ENCODE data around the gene IRS2. TPM values are rescaled to one million over a fixed set of nuclear protein-coding genes. Genes with fewer than 3 reads are reported as not detected.

The IRS2 gene
- total RNA-seq, 1 donor from 2014 or later, result 20.1 TPM

- Mint-ChIP-seq H3K9me3 (ENCODE audit: unreplicated experiment) (peaks cover 18% of the 10 kb centered on the region), H3K4me3 (ENCODE audit: unreplicated experiment) (no peak overlapping the region), H3K27ac (ENCODE audit: unreplicated experiment) (no peak overlapping the region), H3K27me3 (ENCODE audit: low read depth, unreplicated experiment) (peaks cover 5% of the 10 kb centered on the region), H3K36me3 (ENCODE audit: low read depth, unreplicated experiment) (no peaks in the 10 kb centered on the region), H3K4me1 (ENCODE audit: low read depth, unreplicated experiment) (no peaks in the 10 kb centered on the region)
- no peaks in the 10 kb centered on the region for H3K27me3 ChIP-seq (ENCODE audit: insufficient read depth, low read length)
- H3K27ac ChIP-seq (ENCODE audit: low read depth, low read length), result no peak overlapping the region
- H3K9me3 ChIP-seq (ENCODE audit: insufficient read depth, low read depth, low read length), result no peaks in the 10 kb centered on the region
- no peak for FAIRE-seq
- H4K20me1 ChIP-seq (ENCODE audit: insufficient read depth, low read length), result no peaks in the 10 kb centered on the region
- no peak overlapping the region for H3K9ac ChIP-seq (ENCODE audit: low read length)
- no peaks in the 10 kb centered on the region for H3K4me1 ChIP-seq (ENCODE audit: insufficient read depth, low read length)
- TF ChIP-seq, protein P1, sequence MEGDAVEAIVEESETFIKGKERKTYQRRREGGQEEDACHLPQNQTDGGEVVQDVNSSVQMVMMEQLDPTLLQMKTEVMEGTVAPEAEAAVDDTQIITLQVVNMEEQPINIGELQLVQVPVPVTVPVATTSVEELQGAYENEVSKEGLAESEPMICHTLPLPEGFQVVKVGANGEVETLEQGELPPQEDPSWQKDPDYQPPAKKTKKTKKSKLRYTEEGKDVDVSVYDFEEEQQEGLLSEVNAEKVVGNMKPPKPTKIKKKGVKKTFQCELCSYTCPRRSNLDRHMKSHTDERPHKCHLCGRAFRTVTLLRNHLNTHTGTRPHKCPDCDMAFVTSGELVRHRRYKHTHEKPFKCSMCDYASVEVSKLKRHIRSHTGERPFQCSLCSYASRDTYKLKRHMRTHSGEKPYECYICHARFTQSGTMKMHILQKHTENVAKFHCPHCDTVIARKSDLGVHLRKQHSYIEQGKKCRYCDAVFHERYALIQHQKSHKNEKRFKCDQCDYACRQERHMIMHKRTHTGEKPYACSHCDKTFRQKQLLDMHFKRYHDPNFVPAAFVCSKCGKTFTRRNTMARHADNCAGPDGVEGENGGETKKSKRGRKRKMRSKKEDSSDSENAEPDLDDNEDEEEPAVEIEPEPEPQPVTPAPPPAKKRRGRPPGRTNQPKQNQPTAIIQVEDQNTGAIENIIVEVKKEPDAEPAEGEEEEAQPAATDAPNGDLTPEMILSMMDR (IDR thresholded peaks at IDR 0.05; ENCODE audit: insufficient read depth, low read depth, low read length), result no peak
- no peak for TF ChIP-seq EZH2 (IDR thresholded peaks at IDR 0.05; ENCODE audit: insufficient read depth, low read length)
- no peak for DNase-seq (ENCODE audit: low read depth)
- no peak overlapping the region for H2AFZ ChIP-seq (ENCODE audit: low read depth, low read length)
- no peak overlapping the region for H3K4me3 ChIP-seq (ENCODE audit: insufficient read depth, low read depth, low read length)
- no peaks in the 10 kb centered on the region for H3K36me3 ChIP-seq (ENCODE audit: insufficient read depth, low read length)
- H3K4me2 ChIP-seq (ENCODE audit: low read length), result no peak overlapping the region
- H3K79me2 ChIP-seq (ENCODE audit: insufficient read depth, low read length), result no peaks in the 10 kb centered on the region
These were observed 64.3 kb downstream of the IRS2 start for GRCh38 chr13:109722068-109722467.

GRCh38 chr13:109720758-109721184 is 65.6 kb downstream of the IRS2 start:
- no peak for DNase-seq (ENCODE audit: low read depth)
- no peak for FAIRE-seq
- H3K4me3 Mint-ChIP-seq (ENCODE audit: unreplicated experiment), result no peak overlapping the region
- Histone ChIP-seq H4K20me1 (ENCODE audit: insufficient read depth, low read length) (no peaks in the 10 kb centered on the region), H3K4me1 (ENCODE audit: insufficient read depth, low read length) (no peaks in the 10 kb centered on the region), H3K79me2 (ENCODE audit: insufficient read depth, low read length) (no peaks in the 10 kb centered on the region), H3K4me2 (ENCODE audit: low read length) (no peak overlapping the region), H3K9ac (ENCODE audit: low read length) (no peak overlapping the region), H3K36me3 (ENCODE audit: insufficient read depth, low read length) (no peaks in the 10 kb centered on the region), H3K4me3 (ENCODE audit: insufficient read depth, low read depth, low read length) (no peak overlapping the region), H3K27ac (ENCODE audit: low read depth, low read length) (no peak overlapping the region), H3K27me3 (ENCODE audit: insufficient read depth, low read length) (no peaks in the 10 kb centered on the region), H3K9me3 (ENCODE audit: insufficient read depth, low read depth, low read length) (no peaks in the 10 kb centered on the region), H2AFZ (ENCODE audit: low read depth, low read length) (no peak overlapping the region)
- no peaks in the 10 kb centered on the region for H3K4me1 Mint-ChIP-seq (ENCODE audit: low read depth, unreplicated experiment)
- peaks cover 5% of the 10 kb centered on the region for H3K27me3 Mint-ChIP-seq (ENCODE audit: low read depth, unreplicated experiment)
- no peak overlapping the region for H3K27ac Mint-ChIP-seq (ENCODE audit: unreplicated experiment)
- no peaks in the 10 kb centered on the region for H3K36me3 Mint-ChIP-seq (ENCODE audit: low read depth, unreplicated experiment)
- no peak for TF ChIP-seq EZH2 (IDR thresholded peaks at IDR 0.05; ENCODE audit: insufficient read depth, low read length)
- TF ChIP-seq, protein P1 (IDR thresholded peaks at IDR 0.05; ENCODE audit: insufficient read depth, low read depth, low read length), result no peak
- peaks cover 12% of the 10 kb centered on the region for H3K9me3 Mint-ChIP-seq (ENCODE audit: unreplicated experiment)

DNA sequence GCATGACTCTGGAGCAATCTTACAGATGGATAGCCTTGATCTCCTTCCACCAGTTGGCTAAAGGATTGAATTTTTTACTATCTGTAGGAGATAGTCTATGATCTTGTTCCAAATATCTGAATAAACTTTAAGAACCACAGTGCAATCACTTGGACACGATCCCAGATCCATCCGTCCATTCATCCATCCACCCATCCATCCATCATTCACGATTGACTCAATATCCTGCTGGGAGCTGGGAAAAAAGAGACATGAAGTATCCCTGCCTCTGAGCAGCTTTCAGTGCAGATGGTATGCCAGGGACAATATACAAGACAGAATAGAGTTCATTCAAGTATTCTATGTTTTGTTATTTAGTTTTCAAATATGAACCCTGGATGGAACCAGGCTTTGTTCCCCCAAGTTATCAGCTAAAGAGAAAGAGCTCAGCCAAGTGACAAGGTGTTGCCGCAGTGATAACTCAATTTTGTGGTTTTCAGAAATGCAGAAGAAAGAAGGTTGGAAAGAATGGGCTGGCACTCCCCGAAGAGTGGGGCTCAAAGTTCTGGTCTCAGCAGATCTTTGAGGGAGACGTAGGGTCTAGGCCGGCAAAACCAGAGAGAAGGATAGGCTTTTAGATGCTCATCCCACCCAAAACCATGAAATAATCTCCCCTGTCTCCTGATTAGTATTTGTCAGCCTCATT is 66.3 kb downstream of the IRS2 start:
- no peak overlapping the region for H3K4me3 ChIP-seq (ENCODE audit: insufficient read depth, low read depth, low read length)
- Mint-ChIP-seq H3K9me3 (ENCODE audit: unreplicated experiment) (peaks cover 5% of the 10 kb centered on the region), H3K36me3 (ENCODE audit: low read depth, unreplicated experiment) (no peaks in the 10 kb centered on the region), H3K27ac (ENCODE audit: unreplicated experiment) (no peak overlapping the region), H3K4me3 (ENCODE audit: unreplicated experiment) (no peak overlapping the region), H3K4me1 (ENCODE audit: low read depth, unreplicated experiment) (no peaks in the 10 kb centered on the region), H3K27me3 (ENCODE audit: low read depth, unreplicated experiment) (peaks cover 5% of the 10 kb centered on the region)
- H3K27ac ChIP-seq (ENCODE audit: low read depth, low read length), result no peak overlapping the region
- no peak overlapping the region for H3K9ac ChIP-seq (ENCODE audit: low read length)
- no peaks in the 10 kb centered on the region for H3K4me1 ChIP-seq (ENCODE audit: insufficient read depth, low read length)
- H3K9me3 ChIP-seq (ENCODE audit: insufficient read depth, low read depth, low read length), result no peaks in the 10 kb centered on the region
- H3K27me3 ChIP-seq (ENCODE audit: insufficient read depth, low read length), result no peaks in the 10 kb centered on the region
- no peak for TF ChIP-seq EZH2 (IDR thresholded peaks at IDR 0.05; ENCODE audit: insufficient read depth, low read length)
- TF ChIP-seq, protein P1 (IDR thresholded peaks at IDR 0.05; ENCODE audit: insufficient read depth, low read depth, low read length), result no peak
- H3K4me2 ChIP-seq (ENCODE audit: low read length), result no peak overlapping the region
- no peaks in the 10 kb centered on the region for H3K79me2 ChIP-seq (ENCODE audit: insufficient read depth, low read length)
- no peaks in the 10 kb centered on the region for H4K20me1 ChIP-seq (ENCODE audit: insufficient read depth, low read length)
- no peak overlapping the region for H2AFZ ChIP-seq (ENCODE audit: low read depth, low read length)
- FAIRE-seq (no peak), DNase-seq (ENCODE audit: low read depth) (no peak)
- H3K36me3 ChIP-seq (ENCODE audit: insufficient read depth, low read length), result no peaks in the 10 kb centered on the region

Measured in astrocyte (in vitro differentiated cells and primary cell).